Endothelial cell (in vitro differentiated cells): ENCODE measurements around the gene MRTFB. TPM values are rescaled to one million over a fixed set of nuclear protein-coding genes. Genes with fewer than 3 reads are reported as not detected.

Experiments used
- DNase-seq: peaks from one replicate; pipeline ENCODE4 v3.0.0; 2021; ENCODE audit warnings: low spot score
- H3K27ac Mint-ChIP-seq: one replicate; pipeline ENCODE4 v1.8.0; 2021; ENCODE audit warnings: mixed read lengths, inconsistent platforms; ENCODE audit not compliant: unreplicated experiment
- H3K27me3 Mint-ChIP-seq: one replicate; pipeline ENCODE4 v1.8.0; 2021; ENCODE audit warnings: mild to moderate bottlenecking, moderate library complexity, mixed read lengths, inconsistent platforms; ENCODE audit not compliant: unreplicated experiment
- H3K36me3 Mint-ChIP-seq: one replicate; pipeline ENCODE4 v1.8.0; 2021; ENCODE audit warnings: mild to moderate bottlenecking, low read depth, mixed read lengths, inconsistent platforms; ENCODE audit not compliant: unreplicated experiment
- H3K4me1 Mint-ChIP-seq: one replicate; pipeline ENCODE4 v1.8.0; 2021; ENCODE audit warnings: mild to moderate bottlenecking, mixed read lengths, inconsistent platforms; ENCODE audit not compliant: unreplicated experiment
- H3K4me3 Mint-ChIP-seq: one replicate; pipeline ENCODE4 v1.8.0; 2021; ENCODE audit warnings: mild to moderate bottlenecking, mixed read lengths, inconsistent platforms; ENCODE audit not compliant: unreplicated experiment
- H3K9me3 Mint-ChIP-seq: one replicate; pipeline ENCODE4 v1.8.0; 2021; ENCODE audit warnings: mixed read lengths, inconsistent platforms; ENCODE audit not compliant: unreplicated experiment
- total RNA-seq: library from RNA; stranded (reverse); fragmentation: NEBNext Ultra II Directional; extraction: Animal tissue kit (Norgen Biotek cat#: 25700); gene quantifications from one replicate; pipeline ENCODE4 v1.2.1, GENCODE V29; 2021; ENCODE audit not compliant: unreplicated experiment
- TF ChIP-seq, protein P1 (sequence below): fragments of 200-600 bp; sonication (generic); IDR thresholded peaks from one replicate; pipeline ENCODE4 v1.5.0; 2021; ENCODE audit warnings: antibody characterized with exemption; ENCODE audit not compliant: unreplicated experiment

The MRTFB gene
- total RNA-seq, 1 donor from 2014 or later, result 51.3 TPM

DNA sequence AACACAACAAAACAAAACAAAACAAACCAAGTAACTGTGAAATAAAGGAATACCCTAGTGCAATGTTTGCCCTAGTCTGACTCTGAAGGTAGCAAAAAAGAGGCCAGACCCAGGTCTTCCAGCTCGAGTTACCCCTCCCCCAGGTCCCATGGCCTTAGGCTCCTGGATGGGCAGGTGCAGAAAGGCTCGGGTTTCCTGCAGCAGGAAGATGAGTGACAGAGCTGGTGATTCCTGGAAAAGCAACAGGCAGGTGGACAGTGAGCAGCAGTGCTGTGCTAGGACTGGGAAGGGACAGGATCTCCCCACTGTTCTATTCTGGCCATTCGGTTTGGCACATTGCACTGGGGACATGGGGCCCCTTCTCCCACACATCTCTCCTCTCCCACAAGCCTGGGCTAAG lies 42.9 kb upstream of the MRTFB start:
- no peak for DNase-seq
- no peak overlapping the region for H3K27ac Mint-ChIP-seq
- H3K4me1 Mint-ChIP-seq, result no peaks in the 10 kb centered on the region
- no peaks in the 10 kb centered on the region for H3K9me3 Mint-ChIP-seq
- H3K27me3 Mint-ChIP-seq, result peaks cover 2% of the 10 kb centered on the region
- no peaks in the 10 kb centered on the region for H3K36me3 Mint-ChIP-seq
- TF ChIP-seq, protein P1, sequence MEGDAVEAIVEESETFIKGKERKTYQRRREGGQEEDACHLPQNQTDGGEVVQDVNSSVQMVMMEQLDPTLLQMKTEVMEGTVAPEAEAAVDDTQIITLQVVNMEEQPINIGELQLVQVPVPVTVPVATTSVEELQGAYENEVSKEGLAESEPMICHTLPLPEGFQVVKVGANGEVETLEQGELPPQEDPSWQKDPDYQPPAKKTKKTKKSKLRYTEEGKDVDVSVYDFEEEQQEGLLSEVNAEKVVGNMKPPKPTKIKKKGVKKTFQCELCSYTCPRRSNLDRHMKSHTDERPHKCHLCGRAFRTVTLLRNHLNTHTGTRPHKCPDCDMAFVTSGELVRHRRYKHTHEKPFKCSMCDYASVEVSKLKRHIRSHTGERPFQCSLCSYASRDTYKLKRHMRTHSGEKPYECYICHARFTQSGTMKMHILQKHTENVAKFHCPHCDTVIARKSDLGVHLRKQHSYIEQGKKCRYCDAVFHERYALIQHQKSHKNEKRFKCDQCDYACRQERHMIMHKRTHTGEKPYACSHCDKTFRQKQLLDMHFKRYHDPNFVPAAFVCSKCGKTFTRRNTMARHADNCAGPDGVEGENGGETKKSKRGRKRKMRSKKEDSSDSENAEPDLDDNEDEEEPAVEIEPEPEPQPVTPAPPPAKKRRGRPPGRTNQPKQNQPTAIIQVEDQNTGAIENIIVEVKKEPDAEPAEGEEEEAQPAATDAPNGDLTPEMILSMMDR, result no peak
- H3K4me3 Mint-ChIP-seq, result no peak overlapping the region

DNA sequence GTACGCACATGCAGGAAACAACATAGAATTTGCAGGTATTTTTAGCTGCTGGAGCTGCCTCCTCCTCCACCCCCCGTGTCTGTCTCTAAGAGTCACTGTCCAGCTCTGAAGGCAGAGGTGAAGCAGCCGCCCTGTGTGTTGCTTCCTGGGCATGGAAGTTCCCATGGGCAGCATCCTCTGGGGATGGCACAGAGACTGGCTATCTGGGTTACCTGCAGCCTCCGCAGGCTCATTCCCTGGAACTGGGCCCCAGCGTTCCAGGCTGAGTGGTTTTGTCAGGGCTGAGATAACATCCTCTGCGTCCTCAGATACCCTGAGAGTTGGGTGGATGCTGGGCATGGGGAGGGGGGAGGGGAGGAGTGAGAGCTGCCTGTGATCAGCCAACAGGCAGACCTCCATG lies 41.5 kb upstream of the MRTFB start:
- H3K27me3 Mint-ChIP-seq, result peaks cover 4% of the 10 kb centered on the region
- H3K36me3 Mint-ChIP-seq, result no peaks in the 10 kb centered on the region
- TF ChIP-seq, protein P1, result no peak
- H3K9me3 Mint-ChIP-seq, result no peaks in the 10 kb centered on the region
- H3K27ac Mint-ChIP-seq, result no peak overlapping the region
- no peak for DNase-seq
- H3K4me3 Mint-ChIP-seq, result no peak overlapping the region
- H3K4me1 Mint-ChIP-seq, result no peaks in the 10 kb centered on the region

DNA sequence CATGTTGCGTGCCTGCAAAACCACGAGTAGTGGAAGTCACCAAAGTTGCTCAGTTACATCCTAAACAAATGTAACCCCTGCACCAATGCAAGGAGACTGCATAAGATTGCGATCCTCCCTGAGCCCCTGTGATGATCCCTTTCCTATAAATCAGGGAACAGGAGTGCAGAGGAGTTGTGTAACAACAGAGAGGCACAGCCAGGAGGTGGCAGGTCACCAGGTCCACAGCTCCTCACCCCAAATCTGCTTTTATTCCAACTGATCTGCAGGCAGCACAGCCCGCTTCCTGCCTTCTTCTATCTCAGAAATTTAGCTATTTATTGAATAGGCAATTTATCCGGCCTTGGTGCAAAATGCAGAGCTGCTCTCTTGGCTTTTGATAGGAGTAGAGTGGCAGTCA lies 36.0 kb upstream of the MRTFB start:
- Mint-ChIP-seq H3K27ac (no peak overlapping the region), H3K36me3 (no peaks in the 10 kb centered on the region), H3K4me3 (no peak overlapping the region), H3K9me3 (no peaks in the 10 kb centered on the region), H3K27me3 (peaks cover 1% of the 10 kb centered on the region), H3K4me1 (no peaks in the 10 kb centered on the region)
- no peak for DNase-seq
- TF ChIP-seq, protein P1, result no peak

DNA sequence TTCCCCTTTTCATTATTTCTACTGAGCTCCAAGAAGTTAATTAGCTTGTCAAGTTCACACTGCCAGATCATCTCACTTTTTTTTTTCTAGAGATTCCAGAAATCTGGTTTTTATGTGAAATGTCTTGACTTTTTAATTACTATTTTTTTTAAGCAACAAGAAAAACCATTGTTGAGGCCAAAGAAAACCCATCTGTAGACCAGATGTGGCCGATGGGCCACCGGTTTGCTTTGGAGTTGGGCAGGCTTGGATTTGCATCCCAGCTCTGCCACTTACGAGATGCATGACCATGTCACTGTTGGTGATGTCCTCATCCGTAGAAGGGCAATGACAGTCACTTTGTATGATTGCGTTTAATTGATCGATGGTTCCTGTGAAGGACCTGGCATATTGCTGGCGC lies 34.2 kb upstream of the MRTFB start:
- no peak overlapping the region for H3K4me3 Mint-ChIP-seq
- peaks cover 6% of the 10 kb centered on the region for H3K4me1 Mint-ChIP-seq
- no peak overlapping the region for H3K27ac Mint-ChIP-seq
- no peaks in the 10 kb centered on the region for H3K36me3 Mint-ChIP-seq
- H3K9me3 Mint-ChIP-seq, result no peaks in the 10 kb centered on the region
- H3K27me3 Mint-ChIP-seq, result peaks cover 1% of the 10 kb centered on the region
- TF ChIP-seq, protein P1, result no peak
- no peak for DNase-seq

DNA sequence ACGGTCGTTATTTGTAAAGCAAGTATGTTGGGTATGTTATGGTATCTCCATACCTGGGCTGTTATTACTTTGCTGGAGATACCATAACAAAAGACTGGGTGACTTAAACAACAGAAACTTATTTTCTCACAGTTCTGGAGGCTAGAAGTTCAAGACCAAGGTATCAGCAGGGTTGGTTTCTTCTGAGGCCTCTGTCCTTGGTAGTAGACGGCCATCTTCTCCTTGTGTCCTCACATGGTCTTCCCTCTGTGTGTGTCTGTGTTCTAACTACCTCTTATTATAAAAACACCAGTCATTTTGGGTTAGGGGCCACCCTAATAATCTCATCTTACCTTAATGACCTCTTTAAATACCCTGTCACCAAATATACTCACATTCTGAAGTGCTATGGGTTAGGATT lies 33.2 kb upstream of the MRTFB start:
- Mint-ChIP-seq H3K4me1 (peaks cover 13% of the 10 kb centered on the region), H3K27ac (no peak overlapping the region)

More for the DNA sequence above, 33.2 kb upstream of the MRTFB start:
- TF ChIP-seq, protein P1, result no peak
- no peaks in the 10 kb centered on the region for H3K36me3 Mint-ChIP-seq
- H3K9me3 Mint-ChIP-seq, result no peaks in the 10 kb centered on the region
- H3K27me3 Mint-ChIP-seq, result peaks cover 1% of the 10 kb centered on the region
- H3K4me3 Mint-ChIP-seq, result no peak overlapping the region
- no peak for DNase-seq
